Measurements from ENCODE around the gene GALP.
A peak's percentile ranks its signal among the peaks of the same experiment; 100 is the strongest.
"Not testable (repeated sequence)": the region's sequence is repeated elsewhere in the genome, so short reads cannot be mapped to it uniquely, and the experiment has no call there.

GALP gene

DNA sequence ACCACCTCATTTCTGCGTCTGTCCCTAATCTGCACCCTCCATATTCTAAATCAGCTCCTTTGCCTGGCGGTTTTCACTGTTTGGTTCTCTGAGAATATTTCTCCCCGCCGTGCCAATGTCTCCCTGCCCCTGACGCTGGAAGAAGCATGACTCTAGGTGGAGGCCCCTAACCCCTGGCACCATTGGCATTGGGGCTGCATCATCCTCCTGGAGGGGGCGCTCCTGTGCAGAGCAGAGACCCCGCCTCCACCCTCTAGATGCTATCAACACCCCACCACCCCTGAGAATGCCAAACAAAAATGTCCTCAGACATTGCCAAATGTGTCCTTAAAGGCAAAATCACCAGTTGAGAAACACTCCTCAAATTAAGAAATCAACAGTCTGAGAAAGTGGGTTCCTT, 15.3 kb downstream of the GALP start:
- no peaks in the 10 kb centered on the region for H3K9me3 ChIP-seq (ENCODE audit: control insufficient read depth, insufficient read depth, low read depth, low read length)
- no peak overlapping the region for H3K4me3 ChIP-seq (ENCODE audit: low read depth, low read length)
- no peak overlapping the region for H3K27ac ChIP-seq (ENCODE audit: low read depth, low read length)
- H3K36me3 ChIP-seq (ENCODE audit: control insufficient read depth, insufficient read depth, low read length) = no peaks in the 10 kb centered on the region
- H3K4me1 ChIP-seq (ENCODE audit: control insufficient read depth, insufficient read depth, low read length) = no peaks in the 10 kb centered on the region
- H3K27me3 ChIP-seq (ENCODE audit: control insufficient read depth, insufficient read depth, low read length) = no peaks in the 10 kb centered on the region
- H3K9ac ChIP-seq (ENCODE audit: low read length) = no peak overlapping the region

GRCh38 chr19:56191711-56192110, 15.9 kb downstream of the GALP start:
- H3K27me3 ChIP-seq (ENCODE audit: control insufficient read depth, insufficient read depth, low read length) = no peaks in the 10 kb centered on the region
- H3K9ac ChIP-seq (ENCODE audit: low read length) = no peak overlapping the region
- H3K4me1 ChIP-seq (ENCODE audit: control insufficient read depth, insufficient read depth, low read length) = no peaks in the 10 kb centered on the region
- H3K36me3 ChIP-seq (ENCODE audit: control insufficient read depth, insufficient read depth, low read length) = no peaks in the 10 kb centered on the region
- no peaks in the 10 kb centered on the region for H3K9me3 ChIP-seq (ENCODE audit: control insufficient read depth, insufficient read depth, low read depth, low read length)
- no peak overlapping the region for H3K27ac ChIP-seq (ENCODE audit: low read depth, low read length)
- H3K4me3 ChIP-seq (ENCODE audit: low read depth, low read length) = no peak overlapping the region

GRCh38 chr19:56193981-56194640, 18.3 kb downstream of the GALP start:
- H3K36me3 ChIP-seq (ENCODE audit: control insufficient read depth, insufficient read depth, low read length) = no peaks in the 10 kb centered on the region
- no peaks in the 10 kb centered on the region for H3K9me3 ChIP-seq (ENCODE audit: control insufficient read depth, insufficient read depth, low read depth, low read length)
- H3K9ac ChIP-seq (ENCODE audit: low read length) = no peak overlapping the region
- no peaks in the 10 kb centered on the region for H3K4me1 ChIP-seq (ENCODE audit: control insufficient read depth, insufficient read depth, low read length)
- no peak overlapping the region for H3K4me3 ChIP-seq (ENCODE audit: low read depth, low read length)
- H3K27me3 ChIP-seq (ENCODE audit: control insufficient read depth, insufficient read depth, low read length) = no peaks in the 10 kb centered on the region
- H3K27ac ChIP-seq (ENCODE audit: low read depth, low read length) = no peak overlapping the region

DNA sequence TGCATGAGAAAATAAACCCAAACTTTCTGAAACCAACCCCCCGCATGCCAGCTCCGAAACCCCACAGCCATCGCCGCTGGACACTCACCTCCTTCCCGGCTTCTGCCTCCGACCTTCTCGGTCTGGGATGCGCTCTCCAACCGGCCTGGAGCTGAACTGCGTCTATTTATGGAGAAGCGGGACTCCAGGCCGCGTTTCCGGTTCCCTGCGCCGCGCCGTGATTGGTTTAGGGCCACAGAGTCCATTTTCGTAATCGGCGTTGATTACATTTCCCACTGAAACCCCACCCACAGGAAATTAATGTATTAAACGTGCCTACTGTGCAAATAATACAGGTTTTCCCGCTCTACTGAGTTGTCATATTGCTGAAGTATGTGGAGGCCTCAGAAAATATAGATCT, 21.8 kb downstream of the GALP start, which contains the start of gene ZSCAN5B:
TSS of gene ZSCAN5B (minus strand) at position 138 of the 400 bp plus-strand sequence. CDS start 4,731 bp downstream, outside the sequence.
- not testable (repeated sequence) for H3K4me3 ChIP-seq (ENCODE audit: low read depth, low read length); H3K27me3 ChIP-seq (ENCODE audit: control insufficient read depth, insufficient read depth, low read length); H3K4me1 ChIP-seq (ENCODE audit: control insufficient read depth, insufficient read depth, low read length); H3K27ac ChIP-seq (ENCODE audit: low read depth, low read length); H3K36me3 ChIP-seq (ENCODE audit: control insufficient read depth, insufficient read depth, low read length); H3K9me3 ChIP-seq (ENCODE audit: control insufficient read depth, insufficient read depth, low read depth, low read length); H3K9ac ChIP-seq (ENCODE audit: low read length)

- H3K9ac ChIP-seq (ENCODE audit: low read length) = no peak overlapping the region
- H3K4me1 ChIP-seq (ENCODE audit: control insufficient read depth, insufficient read depth, low read length) = no peaks in the 10 kb centered on the region
- H3K9me3 ChIP-seq (ENCODE audit: control insufficient read depth, insufficient read depth, low read depth, low read length) = no peaks in the 10 kb centered on the region
- H3K27ac ChIP-seq (ENCODE audit: low read depth, low read length) = no peak overlapping the region
- H3K27me3 ChIP-seq (ENCODE audit: control insufficient read depth, insufficient read depth, low read length) = no peaks in the 10 kb centered on the region
- H3K36me3 ChIP-seq (ENCODE audit: control insufficient read depth, insufficient read depth, low read length) = no peaks in the 10 kb centered on the region
- H3K4me3 ChIP-seq (ENCODE audit: low read depth, low read length) = no peak overlapping the region
These were observed 23.9 kb downstream of the GALP start for GRCh38 chr19:56199687-56200086.

GRCh38 chr19:56201973-56202372, 26.2 kb downstream of the GALP start, which contains the start of gene ZSCAN5C:
Gene ZSCAN5C, plus strand, starts transcription at chr19:56202273. Its CDS starts 3,641 bp downstream, at chr19:56205914.
- peaks cover 2% of the 10 kb centered on the region; the same call in 1 of the 2 replicates for H3K27me3 ChIP-seq (ENCODE audit: control insufficient read depth, insufficient read depth, low read length)
- no peaks in the 10 kb centered on the region for H3K9me3 ChIP-seq (ENCODE audit: control insufficient read depth, insufficient read depth, low read depth, low read length)
- H3K27ac ChIP-seq (ENCODE audit: low read depth, low read length) = no peak within 1 kb of the TSS
- H3K36me3 ChIP-seq (ENCODE audit: control insufficient read depth, insufficient read depth, low read length) = no peaks in the 10 kb centered on the region
- H3K9ac ChIP-seq (ENCODE audit: low read length) = no peak within 1 kb of the TSS
- no peaks in the 10 kb centered on the region for H3K4me1 ChIP-seq (ENCODE audit: control insufficient read depth, insufficient read depth, low read length)
- H3K4me3 ChIP-seq (ENCODE audit: low read depth, low read length) = no peak within 1 kb of the TSS

DNA sequence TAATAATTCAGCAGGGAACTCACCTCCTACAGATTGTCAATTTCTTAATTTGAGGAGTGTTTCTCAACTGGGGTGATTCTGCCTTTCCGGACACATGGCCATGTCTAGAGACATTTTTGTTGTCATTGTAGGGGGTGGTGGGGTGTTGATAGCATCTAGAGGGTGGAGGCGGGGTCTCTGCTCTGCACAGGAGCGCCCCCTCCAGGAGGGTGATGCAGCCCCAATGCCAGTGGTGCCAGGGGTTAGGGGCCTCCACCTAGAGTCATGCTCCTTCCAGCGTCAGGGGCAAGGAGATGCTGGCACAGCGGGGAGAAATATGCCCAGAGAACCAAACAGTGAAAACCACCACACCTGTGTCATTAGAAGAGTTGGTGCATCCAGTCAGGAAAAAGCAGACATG, 31.8 kb downstream of the GALP start:
- H3K4me3 ChIP-seq (ENCODE audit: low read depth, low read length); H3K36me3 ChIP-seq (ENCODE audit: control insufficient read depth, insufficient read depth, low read length); H3K9ac ChIP-seq (ENCODE audit: low read length); H3K27ac ChIP-seq (ENCODE audit: low read depth, low read length); H3K4me1 ChIP-seq (ENCODE audit: control insufficient read depth, insufficient read depth, low read length); H3K27me3 ChIP-seq (ENCODE audit: control insufficient read depth, insufficient read depth, low read length); H3K9me3 ChIP-seq (ENCODE audit: control insufficient read depth, insufficient read depth, low read depth, low read length): not testable (repeated sequence)

GRCh38 chr19:56209091-56209490, 33.3 kb downstream of the GALP start:
- peaks cover 2% of the 10 kb centered on the region; the same call in 1 of the 2 replicates for H3K27me3 ChIP-seq (ENCODE audit: control insufficient read depth, insufficient read depth, low read length)
- H3K36me3 ChIP-seq (ENCODE audit: control insufficient read depth, insufficient read depth, low read length) = no peaks in the 10 kb centered on the region
- H3K4me1 ChIP-seq (ENCODE audit: control insufficient read depth, insufficient read depth, low read length) = no peaks in the 10 kb centered on the region
- H3K9ac ChIP-seq (ENCODE audit: low read length) = no peak overlapping the region
- H3K4me3 ChIP-seq (ENCODE audit: low read depth, low read length) = no peak overlapping the region
- H3K9me3 ChIP-seq (ENCODE audit: control insufficient read depth, insufficient read depth, low read depth, low read length) = no peaks in the 10 kb centered on the region
- no peak overlapping the region for H3K27ac ChIP-seq (ENCODE audit: low read depth, low read length)

- H3K27ac ChIP-seq (ENCODE audit: low read depth, low read length); H3K27me3 ChIP-seq (ENCODE audit: control insufficient read depth, insufficient read depth, low read length); H3K4me3 ChIP-seq (ENCODE audit: low read depth, low read length); H3K4me1 ChIP-seq (ENCODE audit: control insufficient read depth, insufficient read depth, low read length); H3K9ac ChIP-seq (ENCODE audit: low read length); H3K36me3 ChIP-seq (ENCODE audit: control insufficient read depth, insufficient read depth, low read length); H3K9me3 ChIP-seq (ENCODE audit: control insufficient read depth, insufficient read depth, low read depth, low read length): not testable (repeated sequence)
These were observed 34.2 kb downstream of the GALP start for GRCh38 chr19:56210036-56210435.

DNA sequence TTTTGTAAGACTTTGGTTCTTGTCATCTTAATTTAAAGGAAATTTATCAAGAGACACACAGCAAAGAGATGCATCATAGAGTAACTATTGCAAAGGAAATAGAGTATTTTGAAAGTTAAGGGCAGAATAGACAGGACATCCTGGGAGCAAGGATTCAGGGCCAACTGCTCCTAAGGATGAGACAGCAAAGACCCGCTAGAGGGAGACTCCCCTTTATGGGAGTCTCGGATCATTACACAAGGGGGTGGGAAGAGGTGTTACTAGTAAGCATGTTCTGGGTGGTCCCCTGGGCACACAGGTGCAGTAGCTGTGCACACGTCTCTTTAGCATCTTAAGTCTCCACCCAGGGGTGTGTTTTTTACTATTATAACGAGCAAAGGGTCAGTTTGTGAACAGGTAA, 35.9 kb downstream of the GALP start:
- H3K4me3 ChIP-seq (ENCODE audit: low read depth, low read length) = no peak overlapping the region
- no peaks in the 10 kb centered on the region for H3K36me3 ChIP-seq (ENCODE audit: control insufficient read depth, insufficient read depth, low read length)
- H3K9me3 ChIP-seq (ENCODE audit: control insufficient read depth, insufficient read depth, low read depth, low read length) = no peaks in the 10 kb centered on the region
- H3K27me3 ChIP-seq (ENCODE audit: control insufficient read depth, insufficient read depth, low read length) = no peaks in the 10 kb centered on the region
- H3K9ac ChIP-seq (ENCODE audit: low read length) = no peak overlapping the region
- no peak overlapping the region for H3K27ac ChIP-seq (ENCODE audit: low read depth, low read length)
- peaks cover under 1% of the 10 kb centered on the region; the same call in 1 of the 2 replicates for H3K4me1 ChIP-seq (ENCODE audit: control insufficient read depth, insufficient read depth, low read length)

- H3K9me3 ChIP-seq (ENCODE audit: control insufficient read depth, insufficient read depth, low read depth, low read length) = no peaks in the 10 kb centered on the region
- peaks cover 8% of the 10 kb centered on the region for H3K4me1 ChIP-seq (ENCODE audit: control insufficient read depth, insufficient read depth, low read length)
- no peaks in the 10 kb centered on the region for H3K36me3 ChIP-seq (ENCODE audit: control insufficient read depth, insufficient read depth, low read length)
- H3K27me3 ChIP-seq (ENCODE audit: control insufficient read depth, insufficient read depth, low read length) = no peaks in the 10 kb centered on the region
- peak overlapping the region; percentile 47; the same call in 1 of the 2 replicates for H3K4me3 ChIP-seq (ENCODE audit: low read depth, low read length)
- H3K27ac ChIP-seq (ENCODE audit: low read depth, low read length) = peak overlapping the region; percentile 18; the same call in 1 of the 2 replicates
- H3K9ac ChIP-seq (ENCODE audit: low read length) = peak overlapping the region; percentile 47
These were observed 41.5 kb downstream of the GALP start for GRCh38 chr19:56217039-56217949.

Measured in HUES6 (cell line).